C4-2B (cell line): ENCODE measurements around the gene OSBPL6.
A peak's percentile ranks its signal among the peaks of the same experiment; 100 is the strongest.

ENCODE experiments used
- H3K27ac ChIP-seq: fragments of 450-650 bp; 2 replicates; pipeline ENCODE4 v1.5.1; 2017
- CTCF ChIP-seq: fragments of 450-650 bp; conservative IDR thresholded peaks from 2 replicates; pipeline ENCODE4 v1.5.1; 2017; ENCODE audit warnings: mild to moderate bottlenecking
- ZFX ChIP-seq: fragments of 450-650 bp; IDR thresholded peaks from 2 replicates; pipeline ENCODE4 v1.6.1; 2017

Gene OSBPL6

GRCh38 chr2:178280244-178280852 is 86.0 kb downstream of the OSBPL6 start:
- TF ChIP-seq CTCF (peak; percentile 75), ZFX (no peak)
- no peak overlapping the region for H3K27ac ChIP-seq

- peak overlapping the region; percentile 14; the same call in 1 of the 2 replicates for H3K27ac ChIP-seq
- TF ChIP-seq CTCF: no peak
- TF ChIP-seq ZFX: no peak
Observed at GRCh38 chr2:178282075-178282815, 87.9 kb downstream of the OSBPL6 start.

GRCh38 chr2:178283341-178283918 is 89.1 kb downstream of the OSBPL6 start:
- no peak for TF ChIP-seq CTCF
- no peak for TF ChIP-seq ZFX
- no peak overlapping the region for H3K27ac ChIP-seq

- TF ChIP-seq CTCF (no peak), ZFX (no peak)
- no peak overlapping the region for H3K27ac ChIP-seq
Observed at GRCh38 chr2:178284613-178285286, 90.4 kb downstream of the OSBPL6 start.

- no peak for TF ChIP-seq CTCF
- no peak for TF ChIP-seq ZFX
- H3K27ac ChIP-seq: no peak overlapping the region
Observed at GRCh38 chr2:178285287-178285615, 90.9 kb downstream of the OSBPL6 start.

GRCh38 chr2:178286636-178287035 is 92.3 kb downstream of the OSBPL6 start:
- TF ChIP-seq ZFX: no peak
- TF ChIP-seq CTCF: no peak
- no peak overlapping the region for H3K27ac ChIP-seq
